ENCODE results near the gene CCDC167. TPM values are rescaled to one million over a fixed set of nuclear protein-coding genes. Genes with fewer than 3 reads are reported as not detected.

The CCDC167 gene
- total RNA-seq, 3 donors from 2014 or later (not counting 1 experiment from before 2014, with no cell fraction given), result 10.2 to 27.4 (median 19.4) TPM

DNA sequence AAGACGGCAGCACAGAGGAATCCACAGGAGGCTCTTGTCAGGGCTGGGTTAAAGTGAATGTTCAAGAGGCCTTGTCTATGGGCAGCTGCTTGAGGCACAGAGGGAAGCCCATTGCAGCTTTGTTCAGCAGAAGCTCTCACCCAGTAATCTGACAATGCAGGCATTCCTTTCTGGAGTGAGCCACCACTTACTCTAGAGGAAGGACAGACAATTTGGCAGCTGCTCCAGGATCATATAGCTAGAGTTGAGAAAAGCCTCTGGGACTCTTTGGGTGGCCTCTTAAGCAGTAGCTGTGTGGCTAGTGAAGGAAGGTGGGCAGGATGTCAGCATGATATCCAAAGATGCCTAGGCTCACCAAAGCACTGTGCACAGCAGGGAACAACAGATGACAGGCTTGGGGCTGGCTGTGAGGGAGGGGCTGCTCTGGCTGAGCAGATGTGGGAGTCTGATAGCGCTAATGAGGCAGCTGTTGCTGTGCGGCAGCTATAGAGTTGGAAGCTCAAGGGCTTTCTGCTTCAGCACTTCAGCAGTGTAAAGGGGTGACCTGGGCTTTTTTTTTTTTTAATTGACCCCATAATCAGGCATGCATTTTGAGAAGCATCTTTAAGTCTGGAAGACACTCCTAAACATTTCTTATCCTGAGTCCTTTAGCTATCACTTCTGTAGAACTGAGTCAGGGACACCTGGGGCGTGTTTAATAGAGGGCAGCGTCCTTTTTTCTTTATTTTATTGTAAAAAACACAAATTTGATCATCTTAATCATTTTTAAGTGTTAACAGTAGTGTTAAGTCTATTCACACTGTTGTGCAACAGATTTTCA is 39.5 kb downstream of the CCDC167 start:
- 94% methylated on average over 3 of the region's 5 CpGs for WGBS (ENCODE audit: insufficient coverage)
- Histone ChIP-seq H3K27ac (ENCODE audit: low read length) (no peak overlapping the region), H3K9me3 (ENCODE audit: control insufficient read depth, insufficient read depth, low read length) (no peaks in the 10 kb centered on the region), H3K36me3 (ENCODE audit: control insufficient read depth, insufficient read depth, low read length) (peaks cover 72% of the 10 kb centered on the region), H3K4me3 (ENCODE audit: low read length) (no peak overlapping the region), H3K27me3 (ENCODE audit: control insufficient read depth, insufficient read depth, low read length) (no peaks in the 10 kb centered on the region), H3K4me1 (ENCODE audit: control insufficient read depth, insufficient read depth, low read length) (no peaks in the 10 kb centered on the region)
- DNase-seq (no peak), ATAC-seq (no peak)
- peaks cover 10 to 16% of the 10 kb centered on the region in 2 donors for H3K4me1 Mint-ChIP-seq
- intact Hi-C loops (cut with micrococcal nuclease), result no loop called here
- no peak overlapping the region for H3K27ac Mint-ChIP-seq
- no peak for TF ChIP-seq CTCF (IDR thresholded peaks at IDR 0.05)
- no peak overlapping the region for H3K4me3 Mint-ChIP-seq
- no peaks in the 10 kb centered on the region for H3K9me3 Mint-ChIP-seq
- no peaks in the 10 kb centered on the region for H3K27me3 Mint-ChIP-seq (ENCODE audit: low read depth in 2 of 2)
- H3K36me3 Mint-ChIP-seq, result peaks cover 8% of the 10 kb centered on the region

DNA sequence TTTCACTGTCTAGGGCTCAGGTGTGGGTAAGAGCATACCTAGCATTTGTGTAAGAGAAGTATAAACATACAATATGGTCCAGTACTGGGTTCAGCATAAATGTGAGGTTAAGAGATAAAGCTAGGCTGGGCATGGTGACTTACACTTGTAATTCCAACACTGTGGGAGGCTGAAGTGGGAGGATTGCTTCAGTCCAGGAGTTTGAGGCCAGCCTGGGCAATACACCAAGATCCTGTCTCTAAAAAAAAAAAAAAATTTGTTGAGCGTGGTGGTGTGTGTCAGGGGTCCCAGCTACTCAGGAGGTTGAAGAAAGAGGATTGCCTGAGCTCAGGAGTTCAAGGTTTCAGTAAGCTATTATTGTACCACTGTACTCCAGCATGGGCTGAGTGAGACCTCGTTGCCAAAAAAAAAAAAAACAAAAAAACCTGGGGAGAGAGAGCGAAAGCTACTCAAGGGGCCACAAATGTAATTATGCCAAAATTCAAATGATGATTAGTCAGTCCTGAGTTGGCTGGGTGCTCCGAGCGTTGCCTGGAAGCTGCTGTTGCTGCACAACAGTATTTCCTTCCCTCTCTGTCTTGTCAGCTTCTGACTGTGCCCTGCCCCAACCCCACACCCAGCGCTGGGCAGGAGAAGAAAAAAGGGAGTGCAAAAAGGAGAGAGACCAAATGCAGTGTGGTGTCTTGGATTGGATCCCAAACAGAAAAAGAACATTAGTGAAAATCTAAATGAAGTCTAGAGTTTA is 42.7 kb downstream of the CCDC167 start:
- no peak overlapping the region for H3K4me3 Mint-ChIP-seq
- ATAC-seq, result no peak
- 83% methylated on average over 6 of the region's 6 CpGs for WGBS (ENCODE audit: insufficient coverage)
- Histone ChIP-seq H3K4me1 (ENCODE audit: control insufficient read depth, insufficient read depth, low read length) (no peaks in the 10 kb centered on the region), H3K4me3 (ENCODE audit: low read length) (no peak overlapping the region), H3K27me3 (ENCODE audit: control insufficient read depth, insufficient read depth, low read length) (no peaks in the 10 kb centered on the region), H3K9me3 (ENCODE audit: control insufficient read depth, insufficient read depth, low read length) (no peaks in the 10 kb centered on the region), H3K36me3 (ENCODE audit: control insufficient read depth, insufficient read depth, low read length) (peaks cover 81% of the 10 kb centered on the region), H3K27ac (ENCODE audit: low read length) (no peak overlapping the region)
- H3K27me3 Mint-ChIP-seq (ENCODE audit: low read depth in 2 of 2), result no peaks in the 10 kb centered on the region
- peaks cover 24% of the 10 kb centered on the region for H3K36me3 Mint-ChIP-seq
- DNase-seq, result no peak
- no peak for TF ChIP-seq CTCF (IDR thresholded peaks at IDR 0.05)
- no peaks in the 10 kb centered on the region for H3K9me3 Mint-ChIP-seq
- intact Hi-C loops (cut with micrococcal nuclease), result no loop called here
- H3K27ac Mint-ChIP-seq, result no peak overlapping the region
- peaks cover 15 to 22% of the 10 kb centered on the region in 2 donors for H3K4me1 Mint-ChIP-seq

DNA sequence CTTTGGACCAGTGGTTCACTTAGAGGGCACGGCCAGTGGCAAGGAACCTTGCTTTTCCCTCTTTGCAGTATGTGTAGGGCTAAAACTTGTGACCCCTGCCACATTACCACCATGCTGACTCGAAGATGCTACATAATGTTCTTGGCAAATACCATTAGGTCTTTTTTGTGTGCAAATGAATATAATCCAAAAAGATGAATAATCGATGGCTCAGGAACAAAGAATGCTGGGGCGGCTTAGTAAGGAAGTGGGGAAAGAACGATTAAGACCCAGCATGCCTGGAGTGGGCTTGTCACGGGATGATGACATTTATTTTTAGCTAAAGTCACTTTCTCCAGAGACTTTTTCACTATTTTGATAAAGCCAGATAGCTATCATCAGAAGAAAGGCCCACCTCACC is 43.6 kb downstream of the CCDC167 start:
- ATAC-seq (no peak), DNase-seq (no peak)
- no peaks in the 10 kb centered on the region for H3K27me3 ChIP-seq (ENCODE audit: control insufficient read depth, insufficient read depth, low read length)
- no peaks in the 10 kb centered on the region for H3K4me1 ChIP-seq (ENCODE audit: control insufficient read depth, insufficient read depth, low read length)
- H3K4me3 Mint-ChIP-seq, result no peak overlapping the region
- intact Hi-C loops (cut with micrococcal nuclease), result no loop called here
- H3K27ac ChIP-seq (ENCODE audit: low read length), result no peak overlapping the region
- H3K9me3 Mint-ChIP-seq, result no peaks in the 10 kb centered on the region
- peaks cover 19 to 22% of the 10 kb centered on the region in 2 donors for H3K4me1 Mint-ChIP-seq
- TF ChIP-seq CTCF (IDR thresholded peaks at IDR 0.05), result no peak
- H3K27ac Mint-ChIP-seq, result no peak overlapping the region
- H3K36me3 Mint-ChIP-seq, result peaks cover 30% of the 10 kb centered on the region
- H3K36me3 ChIP-seq (ENCODE audit: control insufficient read depth, insufficient read depth, low read length), result peaks cover 81% of the 10 kb centered on the region
- no peaks in the 10 kb centered on the region for H3K27me3 Mint-ChIP-seq (ENCODE audit: low read depth in 2 of 2)
- WGBS (ENCODE audit: insufficient coverage), result 96% methylated on average over 4 of the region's 6 CpGs
- no peak overlapping the region for H3K4me3 ChIP-seq (ENCODE audit: low read length)
- no peaks in the 10 kb centered on the region for H3K9me3 ChIP-seq (ENCODE audit: control insufficient read depth, insufficient read depth, low read length)
